Fibroblast of lung (primary cell): ENCODE measurements around the gene KRTAP10-12.

Experiments used
- EZH2 ChIP-seq: IDR thresholded peaks from 2 replicates; pipeline ENCODE4 v1.5.1; 2012; ENCODE audit warnings: low read length, control low read depth, mild to moderate bottlenecking; ENCODE audit errors: missing control alignments
- TF ChIP-seq, protein P1 (sequence below), 2 donors: IDR thresholded peaks in 1 of 2; conservative IDR thresholded peaks in 1 of 2; 1 replicate in 1 of 2; 2 replicates in 1 of 2; pipeline ENCODE4 v1.5.1; 2011 to 2012; ENCODE audit warnings: low read length in 2 of 2, control low read depth in 1 of 2, inconsistent platforms in 1 of 2, low read depth in 1 of 2, mild to moderate bottlenecking in 1 of 2

DNA sequence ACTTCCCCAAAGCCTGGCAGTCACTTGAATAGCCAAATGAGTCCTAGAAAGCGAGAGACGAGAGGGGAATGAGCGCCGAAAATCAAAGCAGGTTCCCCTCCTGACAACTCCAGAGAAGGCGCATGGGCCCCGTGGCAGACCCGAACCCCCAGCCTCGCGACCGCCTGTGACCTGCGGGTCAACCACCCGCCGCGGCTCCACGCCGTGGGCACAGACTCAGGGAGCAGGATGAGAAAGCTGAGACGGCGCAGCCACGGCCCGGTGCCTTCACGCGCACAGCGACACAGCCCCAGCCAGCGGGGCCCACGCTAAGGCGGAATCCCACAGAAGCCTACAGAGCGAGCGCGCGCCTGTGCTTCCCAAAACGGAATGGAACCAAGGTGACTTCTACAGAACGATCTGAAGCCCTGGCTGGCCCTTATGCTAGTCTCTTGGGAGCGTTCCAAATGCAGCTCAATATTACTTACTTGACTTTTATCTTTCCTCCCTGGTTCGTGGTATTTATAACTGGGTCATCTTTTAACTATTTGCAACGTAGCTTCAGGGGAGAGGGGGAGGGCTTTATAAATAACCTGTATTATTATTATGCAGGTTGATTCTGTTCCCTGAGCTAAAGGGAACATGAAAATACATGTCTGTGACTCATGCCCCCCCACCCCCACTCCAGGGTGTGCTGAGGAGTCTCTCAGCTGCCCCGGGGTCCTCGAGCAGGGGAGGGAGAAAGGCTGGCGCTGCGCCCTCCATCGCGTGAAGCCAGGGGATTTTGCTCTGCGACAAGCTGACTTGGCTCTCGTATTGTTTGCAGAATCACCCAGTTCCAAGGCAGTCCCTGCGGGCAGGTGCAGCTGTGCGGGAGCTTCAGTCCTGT, 12.7 kb downstream of the KRTAP10-12 start:
- TF ChIP-seq, protein P1, sequence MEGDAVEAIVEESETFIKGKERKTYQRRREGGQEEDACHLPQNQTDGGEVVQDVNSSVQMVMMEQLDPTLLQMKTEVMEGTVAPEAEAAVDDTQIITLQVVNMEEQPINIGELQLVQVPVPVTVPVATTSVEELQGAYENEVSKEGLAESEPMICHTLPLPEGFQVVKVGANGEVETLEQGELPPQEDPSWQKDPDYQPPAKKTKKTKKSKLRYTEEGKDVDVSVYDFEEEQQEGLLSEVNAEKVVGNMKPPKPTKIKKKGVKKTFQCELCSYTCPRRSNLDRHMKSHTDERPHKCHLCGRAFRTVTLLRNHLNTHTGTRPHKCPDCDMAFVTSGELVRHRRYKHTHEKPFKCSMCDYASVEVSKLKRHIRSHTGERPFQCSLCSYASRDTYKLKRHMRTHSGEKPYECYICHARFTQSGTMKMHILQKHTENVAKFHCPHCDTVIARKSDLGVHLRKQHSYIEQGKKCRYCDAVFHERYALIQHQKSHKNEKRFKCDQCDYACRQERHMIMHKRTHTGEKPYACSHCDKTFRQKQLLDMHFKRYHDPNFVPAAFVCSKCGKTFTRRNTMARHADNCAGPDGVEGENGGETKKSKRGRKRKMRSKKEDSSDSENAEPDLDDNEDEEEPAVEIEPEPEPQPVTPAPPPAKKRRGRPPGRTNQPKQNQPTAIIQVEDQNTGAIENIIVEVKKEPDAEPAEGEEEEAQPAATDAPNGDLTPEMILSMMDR (conservative IDR thresholded peaks at IDR 0.05 in 1 of 2, IDR thresholded peaks at IDR 0.05 in 1 of 2; ENCODE audit: low read depth in 1 of 2, low read length in 2 of 2) = no peak
- peak; percentile 70 for TF ChIP-seq EZH2
